ENCODE measurements around the gene ZNF582.

ZNF582 gene

GRCh38 chr19:56372281-56372680, 21.1 kb downstream of the ZNF582 start:
- H3K4me3 ChIP-seq (ENCODE audit: low read depth, low read length), result no peak overlapping the region
- TF ChIP-seq CTCF (IDR thresholded peaks at IDR 0.05; ENCODE audit: borderline replicate concordance, insufficient read depth, low read depth, low read length), result no peak

- no peak for TF ChIP-seq CTCF (IDR thresholded peaks at IDR 0.05; ENCODE audit: borderline replicate concordance, insufficient read depth, low read depth, low read length)
- H3K4me3 ChIP-seq (ENCODE audit: low read depth, low read length), result no peak overlapping the region
These were observed 23.3 kb downstream of the ZNF582 start for GRCh38 chr19:56369886-56370676.

- no peak overlapping the region for H3K4me3 ChIP-seq (ENCODE audit: low read depth, low read length)
- TF ChIP-seq CTCF (IDR thresholded peaks at IDR 0.05; ENCODE audit: borderline replicate concordance, insufficient read depth, low read depth, low read length), result no peak
These were observed 25.3 kb downstream of the ZNF582 start for GRCh38 chr19:56367829-56368711.

- H3K4me3 ChIP-seq (ENCODE audit: low read depth, low read length), result no peak overlapping the region
- TF ChIP-seq CTCF (IDR thresholded peaks at IDR 0.05; ENCODE audit: borderline replicate concordance, insufficient read depth, low read depth, low read length), result no peak
These were observed 32.5 kb downstream of the ZNF582 start for GRCh38 chr19:56360841-56361240.

GRCh38 chr19:56356944-56357343, 36.4 kb downstream of the ZNF582 start:
- no peak for TF ChIP-seq CTCF (IDR thresholded peaks at IDR 0.05; ENCODE audit: borderline replicate concordance, insufficient read depth, low read depth, low read length)
- no peak overlapping the region for H3K4me3 ChIP-seq (ENCODE audit: low read depth, low read length)

- no peak overlapping the region for H3K4me3 ChIP-seq (ENCODE audit: low read depth, low read length)
- TF ChIP-seq CTCF (IDR thresholded peaks at IDR 0.05; ENCODE audit: borderline replicate concordance, insufficient read depth, low read depth, low read length), result no peak
These were observed 37.8 kb downstream of the ZNF582 start for GRCh38 chr19:56355517-56355916.

Data from GM12875 (cell line).